ENCODE measurements around the gene TULP4.

TULP4 gene

GRCh38 chr6:158304254-158304653, 8.0 kb upstream of the TULP4 start:
- no peaks in the 10 kb centered on the region for H3K36me3 ChIP-seq (ENCODE audit: insufficient read depth, low read length)
- H3K27me3 ChIP-seq (ENCODE audit: insufficient read depth, low read length, poor library complexity, severe bottlenecking): no peaks in the 10 kb centered on the region
- H2AFZ ChIP-seq (ENCODE audit: low read length): no peak overlapping the region
- H4K20me1 ChIP-seq (ENCODE audit: insufficient read depth, low read length, poor library complexity, severe bottlenecking): no peaks in the 10 kb centered on the region
- no peak overlapping the region for H3K4me3 ChIP-seq (ENCODE audit: low read length, poor library complexity, severe bottlenecking)
- no peaks in the 10 kb centered on the region for H3K9me2 ChIP-seq (replicated peaks; ENCODE audit: low read depth, low read length)
- H3K9me3 ChIP-seq (ENCODE audit: insufficient read depth, low read depth, low read length): no peaks in the 10 kb centered on the region
- no peak overlapping the region for H3K9ac ChIP-seq (ENCODE audit: low read depth, low read length, poor library complexity, severe bottlenecking)
- H3K79me2 ChIP-seq (ENCODE audit: insufficient read depth, low read length): no peaks in the 10 kb centered on the region
- H3K4me1 ChIP-seq (ENCODE audit: insufficient read depth, low read length, poor library complexity, severe bottlenecking): no peaks in the 10 kb centered on the region
- no peak for TF ChIP-seq EZH2phosphoT487 (IDR thresholded peaks at IDR 0.05; ENCODE audit: borderline replicate concordance)
- TF ChIP-seq, protein P1, sequence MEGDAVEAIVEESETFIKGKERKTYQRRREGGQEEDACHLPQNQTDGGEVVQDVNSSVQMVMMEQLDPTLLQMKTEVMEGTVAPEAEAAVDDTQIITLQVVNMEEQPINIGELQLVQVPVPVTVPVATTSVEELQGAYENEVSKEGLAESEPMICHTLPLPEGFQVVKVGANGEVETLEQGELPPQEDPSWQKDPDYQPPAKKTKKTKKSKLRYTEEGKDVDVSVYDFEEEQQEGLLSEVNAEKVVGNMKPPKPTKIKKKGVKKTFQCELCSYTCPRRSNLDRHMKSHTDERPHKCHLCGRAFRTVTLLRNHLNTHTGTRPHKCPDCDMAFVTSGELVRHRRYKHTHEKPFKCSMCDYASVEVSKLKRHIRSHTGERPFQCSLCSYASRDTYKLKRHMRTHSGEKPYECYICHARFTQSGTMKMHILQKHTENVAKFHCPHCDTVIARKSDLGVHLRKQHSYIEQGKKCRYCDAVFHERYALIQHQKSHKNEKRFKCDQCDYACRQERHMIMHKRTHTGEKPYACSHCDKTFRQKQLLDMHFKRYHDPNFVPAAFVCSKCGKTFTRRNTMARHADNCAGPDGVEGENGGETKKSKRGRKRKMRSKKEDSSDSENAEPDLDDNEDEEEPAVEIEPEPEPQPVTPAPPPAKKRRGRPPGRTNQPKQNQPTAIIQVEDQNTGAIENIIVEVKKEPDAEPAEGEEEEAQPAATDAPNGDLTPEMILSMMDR (conservative IDR thresholded peaks at IDR 0.05; ENCODE audit: low read length): no peak
- H3K4me2 ChIP-seq (ENCODE audit: low read depth, low read length, poor library complexity, severe bottlenecking): no peak overlapping the region
- no peaks in the 10 kb centered on the region for H3F3A ChIP-seq (ENCODE audit: low read depth)

DNA sequence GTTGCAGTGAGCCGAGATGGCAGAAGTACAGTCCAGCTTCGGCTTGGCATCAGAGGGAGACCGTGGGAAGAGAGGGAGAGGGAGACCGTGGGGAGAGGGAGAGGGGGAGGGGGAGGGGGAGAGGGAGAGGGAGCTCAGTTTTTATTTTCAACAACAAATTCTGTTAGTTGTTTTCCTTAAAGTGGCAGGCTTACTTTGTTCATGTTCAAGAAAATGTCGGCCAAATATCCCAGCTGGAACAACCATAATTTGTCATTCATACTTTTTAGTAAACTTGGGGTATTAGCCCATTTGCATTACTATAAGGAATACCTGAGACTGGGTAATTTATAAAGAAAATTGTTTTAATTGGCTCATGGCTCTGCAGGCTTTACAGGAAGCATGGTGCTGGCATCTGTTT, 2.5 kb upstream of the TULP4 start:
- Histone ChIP-seq H3K4me1 (ENCODE audit: insufficient read depth, low read length, poor library complexity, severe bottlenecking) (no peaks in the 10 kb centered on the region), H3K9me2 (replicated peaks; ENCODE audit: low read depth, low read length) (no peaks in the 10 kb centered on the region), H3K9ac (ENCODE audit: low read depth, low read length, poor library complexity, severe bottlenecking) (no peak overlapping the region), H3F3A (ENCODE audit: low read depth) (no peaks in the 10 kb centered on the region), H3K36me3 (ENCODE audit: insufficient read depth, low read length) (no peaks in the 10 kb centered on the region), H3K9me3 (ENCODE audit: insufficient read depth, low read depth, low read length) (no peaks in the 10 kb centered on the region), H3K27me3 (ENCODE audit: insufficient read depth, low read length, poor library complexity, severe bottlenecking) (no peaks in the 10 kb centered on the region), H4K20me1 (ENCODE audit: insufficient read depth, low read length, poor library complexity, severe bottlenecking) (no peaks in the 10 kb centered on the region), H2AFZ (ENCODE audit: low read length) (no peak overlapping the region), H3K79me2 (ENCODE audit: insufficient read depth, low read length) (no peaks in the 10 kb centered on the region), H3K4me3 (ENCODE audit: low read length, poor library complexity, severe bottlenecking) (no peak overlapping the region), H3K4me2 (ENCODE audit: low read depth, low read length, poor library complexity, severe bottlenecking) (no peak overlapping the region)
- no peak for TF ChIP-seq EZH2phosphoT487 (IDR thresholded peaks at IDR 0.05; ENCODE audit: borderline replicate concordance)
- TF ChIP-seq, protein P1 (conservative IDR thresholded peaks at IDR 0.05; ENCODE audit: low read length): no peak

- no peaks in the 10 kb centered on the region for H3K79me2 ChIP-seq (ENCODE audit: insufficient read depth, low read length)
These were observed 1.1 kb upstream of the TULP4 start for GRCh38 chr6:158311193-158311592.

More at GRCh38 chr6:158311193-158311592, 1.1 kb upstream of the TULP4 start:
- no peak for TF ChIP-seq EZH2phosphoT487 (IDR thresholded peaks at IDR 0.05; ENCODE audit: borderline replicate concordance)
- TF ChIP-seq, protein P1 (conservative IDR thresholded peaks at IDR 0.05; ENCODE audit: low read length): no peak
- Histone ChIP-seq H3F3A (ENCODE audit: low read depth) (no peaks in the 10 kb centered on the region), H4K20me1 (ENCODE audit: insufficient read depth, low read length, poor library complexity, severe bottlenecking) (no peaks in the 10 kb centered on the region), H2AFZ (ENCODE audit: low read length) (no peak overlapping the region), H3K4me3 (ENCODE audit: low read length, poor library complexity, severe bottlenecking) (no peak overlapping the region), H3K36me3 (ENCODE audit: insufficient read depth, low read length) (no peaks in the 10 kb centered on the region), H3K4me1 (ENCODE audit: insufficient read depth, low read length, poor library complexity, severe bottlenecking) (no peaks in the 10 kb centered on the region), H3K9ac (ENCODE audit: low read depth, low read length, poor library complexity, severe bottlenecking) (no peak overlapping the region), H3K9me2 (replicated peaks; ENCODE audit: low read depth, low read length) (no peaks in the 10 kb centered on the region), H3K4me2 (ENCODE audit: low read depth, low read length, poor library complexity, severe bottlenecking) (no peak overlapping the region), H3K9me3 (ENCODE audit: insufficient read depth, low read depth, low read length) (no peaks in the 10 kb centered on the region), H3K27me3 (ENCODE audit: insufficient read depth, low read length, poor library complexity, severe bottlenecking) (no peaks in the 10 kb centered on the region)

Measured in Loucy (cell line).